HG03354 (cell line): ENCODE measurements around the gene SPEG.

Source experiments
- ATAC-seq: cut with Tn5 transposase; IDR thresholded peaks from one replicate; pipeline ENCODE4 v1.9.1; 2021; ENCODE audit warnings: mild to moderate bottlenecking; ENCODE audit not compliant: unreplicated experiment, poor library complexity, severe bottlenecking

Gene SPEG

GRCh38 chr2:219519526-219519916 lies 84.9 kb downstream of the SPEG start:
- ATAC-seq, result no peak

GRCh38 chr2:219520079-219520478 lies 85.4 kb downstream of the SPEG start:
- no peak for ATAC-seq

GRCh38 chr2:219521066-219521880 lies 86.6 kb downstream of the SPEG start:
- ATAC-seq, result no peak

GRCh38 chr2:219522111-219523030 lies 87.7 kb downstream of the SPEG start:
- no peak for ATAC-seq

GRCh38 chr2:219523031-219523671 lies 88.5 kb downstream of the SPEG start:
- ATAC-seq, result no peak

- ATAC-seq, result no peak
Observed at GRCh38 chr2:219524817-219525216, 90.2 kb downstream of the SPEG start.

- no peak for ATAC-seq
Observed at GRCh38 chr2:219525533-219526232, 91.0 kb downstream of the SPEG start.

- ATAC-seq, result no peak
Observed at GRCh38 chr2:219526320-219527075, 91.9 kb downstream of the SPEG start.

GRCh38 chr2:219527076-219527394 lies 92.4 kb downstream of the SPEG start:
- no peak for ATAC-seq

- ATAC-seq, result no peak
Observed at GRCh38 chr2:219527472-219527871, 92.8 kb downstream of the SPEG start.

GRCh38 chr2:219530048-219530963 lies 95.7 kb downstream of the SPEG start:
- ATAC-seq, result peak; percentile 92

GRCh38 chr2:219531639-219532377 lies 97.2 kb downstream of the SPEG start:
- no peak for ATAC-seq

GRCh38 chr2:219532378-219532649 lies 97.7 kb downstream of the SPEG start:
- no peak for ATAC-seq

- ATAC-seq, result no peak
Observed at GRCh38 chr2:219533930-219534661, 99.5 kb downstream of the SPEG start.

GRCh38 chr2:219536425-219536824 lies 101.8 kb downstream of the SPEG start:
- ATAC-seq, result no peak

GRCh38 chr2:219536967-219537366 lies 102.3 kb downstream of the SPEG start:
- no peak for ATAC-seq
